ENCODE results near the gene AQP1. TPM values are rescaled to one million over a fixed set of nuclear protein-coding genes. Genes with fewer than 3 reads are reported as not detected.

AQP1 gene
- polyA plus RNA-seq, 1 donor from 2014 or later: 3.2 TPM

DNA sequence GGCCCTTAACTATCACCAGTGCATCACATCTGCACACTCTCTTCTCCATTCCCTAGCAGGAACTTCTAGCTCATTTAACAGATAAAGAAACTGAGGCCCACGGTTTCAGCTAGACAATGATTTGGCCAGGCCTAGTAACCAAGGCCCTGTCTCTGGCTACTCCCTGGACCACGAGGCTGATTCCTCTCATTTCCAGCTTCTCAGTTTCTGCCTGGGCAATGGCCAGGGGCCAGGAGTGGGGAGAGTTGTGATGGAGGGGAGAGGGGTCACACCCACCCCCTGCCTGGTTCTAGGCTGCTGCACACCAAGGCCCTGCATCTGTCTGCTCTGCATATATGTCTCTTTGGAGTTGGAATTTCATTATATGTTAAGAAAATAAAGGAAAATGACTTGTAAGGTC is 13.5 kb downstream of the AQP1 start:
- no peak overlapping the region for H2AFZ ChIP-seq (ENCODE audit: low read depth, low read length)
- no peak overlapping the region for H3K9ac ChIP-seq (ENCODE audit: low read length)
- H4K20me1 ChIP-seq (ENCODE audit: insufficient read depth): no peaks in the 10 kb centered on the region

DNA sequence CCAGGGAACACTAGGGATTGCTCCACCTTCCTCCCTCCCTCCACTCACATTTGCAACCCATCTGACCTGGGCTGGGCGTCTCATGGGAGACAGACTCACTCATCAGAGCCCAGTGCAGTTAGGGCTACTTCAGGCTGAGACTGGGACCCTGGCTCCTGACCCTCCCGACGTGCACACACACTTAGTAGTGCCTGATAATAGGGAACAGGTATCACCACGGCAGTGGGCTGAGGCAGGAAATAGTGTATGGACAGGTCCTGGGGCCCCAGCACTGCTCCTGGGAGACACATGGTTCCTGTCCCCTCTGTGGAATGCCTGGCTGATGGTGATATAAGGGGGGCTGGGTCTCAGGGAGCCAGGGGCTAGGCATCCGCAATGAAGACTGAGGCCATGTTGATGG is 14.3 kb downstream of the AQP1 start:
- no peaks in the 10 kb centered on the region for H3K27me3 ChIP-seq (ENCODE audit: insufficient read depth, low read depth, low read length)

More for the DNA sequence above, 13.5 kb downstream of the AQP1 start:
- Histone ChIP-seq H3K9me2 (ENCODE audit: insufficient read depth, low read length) (no peaks in the 10 kb centered on the region), H3K27ac (ENCODE audit: low read length) (no peak overlapping the region), H3K4me2 (ENCODE audit: low read length) (no peak overlapping the region), H3F3A (ENCODE audit: insufficient read depth, low read length, poor library complexity, severe bottlenecking) (no peaks in the 10 kb centered on the region), H3K27me3 (ENCODE audit: insufficient read depth, low read depth, low read length) (no peaks in the 10 kb centered on the region), H3K79me2 (replicated peaks; ENCODE audit: insufficient read depth, low read length) (no peaks in the 10 kb centered on the region), H3K4me3 (ENCODE audit: low read length) (no peak overlapping the region), H3K9me3 (ENCODE audit: low read length) (peaks cover 7% of the 10 kb centered on the region), H3K36me3 (ENCODE audit: insufficient read depth, low read length) (no peaks in the 10 kb centered on the region)
- no peak for TF ChIP-seq EZH2 (IDR thresholded peaks at IDR 0.05; ENCODE audit: borderline replicate concordance, insufficient read depth, low read length, poor library complexity, severe bottlenecking)
- TF ChIP-seq, protein P1, sequence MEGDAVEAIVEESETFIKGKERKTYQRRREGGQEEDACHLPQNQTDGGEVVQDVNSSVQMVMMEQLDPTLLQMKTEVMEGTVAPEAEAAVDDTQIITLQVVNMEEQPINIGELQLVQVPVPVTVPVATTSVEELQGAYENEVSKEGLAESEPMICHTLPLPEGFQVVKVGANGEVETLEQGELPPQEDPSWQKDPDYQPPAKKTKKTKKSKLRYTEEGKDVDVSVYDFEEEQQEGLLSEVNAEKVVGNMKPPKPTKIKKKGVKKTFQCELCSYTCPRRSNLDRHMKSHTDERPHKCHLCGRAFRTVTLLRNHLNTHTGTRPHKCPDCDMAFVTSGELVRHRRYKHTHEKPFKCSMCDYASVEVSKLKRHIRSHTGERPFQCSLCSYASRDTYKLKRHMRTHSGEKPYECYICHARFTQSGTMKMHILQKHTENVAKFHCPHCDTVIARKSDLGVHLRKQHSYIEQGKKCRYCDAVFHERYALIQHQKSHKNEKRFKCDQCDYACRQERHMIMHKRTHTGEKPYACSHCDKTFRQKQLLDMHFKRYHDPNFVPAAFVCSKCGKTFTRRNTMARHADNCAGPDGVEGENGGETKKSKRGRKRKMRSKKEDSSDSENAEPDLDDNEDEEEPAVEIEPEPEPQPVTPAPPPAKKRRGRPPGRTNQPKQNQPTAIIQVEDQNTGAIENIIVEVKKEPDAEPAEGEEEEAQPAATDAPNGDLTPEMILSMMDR (IDR thresholded peaks at IDR 0.05; ENCODE audit: poor library complexity, severe bottlenecking): no peak
- no peak for TF ChIP-seq MXI1 (conservative IDR thresholded peaks at IDR 0.05; ENCODE audit: poor library complexity, severe bottlenecking)
- no peak for TF ChIP-seq SMC3 (conservative IDR thresholded peaks at IDR 0.05; ENCODE audit: poor library complexity)
- TF ChIP-seq, protein P2, sequence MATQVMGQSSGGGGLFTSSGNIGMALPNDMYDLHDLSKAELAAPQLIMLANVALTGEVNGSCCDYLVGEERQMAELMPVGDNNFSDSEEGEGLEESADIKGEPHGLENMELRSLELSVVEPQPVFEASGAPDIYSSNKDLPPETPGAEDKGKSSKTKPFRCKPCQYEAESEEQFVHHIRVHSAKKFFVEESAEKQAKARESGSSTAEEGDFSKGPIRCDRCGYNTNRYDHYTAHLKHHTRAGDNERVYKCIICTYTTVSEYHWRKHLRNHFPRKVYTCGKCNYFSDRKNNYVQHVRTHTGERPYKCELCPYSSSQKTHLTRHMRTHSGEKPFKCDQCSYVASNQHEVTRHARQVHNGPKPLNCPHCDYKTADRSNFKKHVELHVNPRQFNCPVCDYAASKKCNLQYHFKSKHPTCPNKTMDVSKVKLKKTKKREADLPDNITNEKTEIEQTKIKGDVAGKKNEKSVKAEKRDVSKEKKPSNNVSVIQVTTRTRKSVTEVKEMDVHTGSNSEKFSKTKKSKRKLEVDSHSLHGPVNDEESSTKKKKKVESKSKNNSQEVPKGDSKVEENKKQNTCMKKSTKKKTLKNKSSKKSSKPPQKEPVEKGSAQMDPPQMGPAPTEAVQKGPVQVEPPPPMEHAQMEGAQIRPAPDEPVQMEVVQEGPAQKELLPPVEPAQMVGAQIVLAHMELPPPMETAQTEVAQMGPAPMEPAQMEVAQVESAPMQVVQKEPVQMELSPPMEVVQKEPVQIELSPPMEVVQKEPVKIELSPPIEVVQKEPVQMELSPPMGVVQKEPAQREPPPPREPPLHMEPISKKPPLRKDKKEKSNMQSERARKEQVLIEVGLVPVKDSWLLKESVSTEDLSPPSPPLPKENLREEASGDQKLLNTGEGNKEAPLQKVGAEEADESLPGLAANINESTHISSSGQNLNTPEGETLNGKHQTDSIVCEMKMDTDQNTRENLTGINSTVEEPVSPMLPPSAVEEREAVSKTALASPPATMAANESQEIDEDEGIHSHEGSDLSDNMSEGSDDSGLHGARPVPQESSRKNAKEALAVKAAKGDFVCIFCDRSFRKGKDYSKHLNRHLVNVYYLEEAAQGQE (IDR thresholded peaks at IDR 0.05; ENCODE audit: borderline replicate concordance): no peak
- no peak for TF ChIP-seq POLR2AphosphoS5 (IDR thresholded peaks at IDR 0.05)

More for the DNA sequence above, 14.3 kb downstream of the AQP1 start:
- Histone ChIP-seq H3K4me2 (ENCODE audit: low read length) (no peak overlapping the region), H3K9me3 (ENCODE audit: low read length) (peaks cover 7% of the 10 kb centered on the region), H3K4me3 (ENCODE audit: low read length) (no peak overlapping the region), H2AFZ (ENCODE audit: low read depth, low read length) (no peak overlapping the region), H3K79me2 (replicated peaks; ENCODE audit: insufficient read depth, low read length) (no peaks in the 10 kb centered on the region), H3K27ac (ENCODE audit: low read length) (no peak overlapping the region), H3K36me3 (ENCODE audit: insufficient read depth, low read length) (no peaks in the 10 kb centered on the region), H3F3A (ENCODE audit: insufficient read depth, low read length, poor library complexity, severe bottlenecking) (no peaks in the 10 kb centered on the region), H4K20me1 (ENCODE audit: insufficient read depth) (no peaks in the 10 kb centered on the region), H3K9ac (ENCODE audit: low read length) (no peak overlapping the region), H3K9me2 (ENCODE audit: insufficient read depth, low read length) (no peaks in the 10 kb centered on the region)
- no peak for TF ChIP-seq EP300 (conservative IDR thresholded peaks at IDR 0.05; ENCODE audit: poor library complexity, severe bottlenecking)
- TF ChIP-seq TAF1 (IDR thresholded peaks at IDR 0.05; ENCODE audit: low read depth): no peak
- no peak for TF ChIP-seq MXI1 (conservative IDR thresholded peaks at IDR 0.05; ENCODE audit: poor library complexity, severe bottlenecking)
- TF ChIP-seq EZH2 (IDR thresholded peaks at IDR 0.05; ENCODE audit: borderline replicate concordance, insufficient read depth, low read length, poor library complexity, severe bottlenecking): no peak
- TF ChIP-seq, protein P2 (IDR thresholded peaks at IDR 0.05; ENCODE audit: borderline replicate concordance): no peak
